ENCODE data around the gene SENP5. TPM values are rescaled to one million over a fixed set of nuclear protein-coding genes. Genes with fewer than 3 reads are reported as not detected.
"Not testable (repeated sequence)": the region's sequence is repeated elsewhere in the genome, so short reads cannot be mapped to it uniquely, and the experiment has no call there.

The SENP5 gene
- total RNA-seq, 1 experiment from 2014 or later: 30.4 TPM

DNA sequence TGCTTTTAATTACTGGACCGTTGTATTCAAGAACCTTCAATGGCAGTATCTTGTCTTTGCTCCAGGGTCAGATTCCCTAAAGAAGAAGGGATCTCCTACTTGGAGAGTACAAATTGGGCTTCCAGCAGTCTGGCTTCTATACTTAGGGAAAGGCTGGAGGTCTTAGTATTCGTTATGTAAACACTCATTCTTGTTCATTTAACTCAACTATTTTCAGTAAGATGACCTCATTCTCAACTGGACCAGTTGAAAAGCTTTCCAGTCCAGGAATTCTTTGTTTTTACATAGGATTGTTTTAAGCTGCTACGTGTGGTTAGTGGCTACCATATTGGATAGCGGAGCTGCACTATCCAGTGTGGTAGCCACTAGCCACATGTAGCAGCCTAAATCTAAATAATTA lies 4.6 kb downstream of the SENP5 start:
- H4K8ac ChIP-seq (replicated peaks; ENCODE audit: insufficient read length, low read depth, low read length): no peak overlapping the region
- H2AK5ac ChIP-seq (ENCODE audit: insufficient read length, low read length): no peak overlapping the region
- DNase-seq: no peak
- no peak overlapping the region for H3K9ac ChIP-seq (ENCODE audit: extremely low read depth, insufficient read length, low read length)
- peaks cover 0 to 2% (median 2%) of the 10 kb centered on the region in 3 experiments; a peak in 3 of 7 replicates for H3K36me3 Mint-ChIP-seq (ENCODE audit: insufficient read depth in 1 of 3, low read depth in 3 of 3)
- no peak overlapping the region for H2BK20ac ChIP-seq (ENCODE audit: low read depth, low read length, poor library complexity, severe bottlenecking)
- H3K27ac ChIP-seq (ENCODE audit: insufficient read length, low read depth, low read length): no peak overlapping the region
- no peaks in the 10 kb centered on the region for H3K4me1 ChIP-seq (ENCODE audit: insufficient read depth, low read length)
- no peaks in the 10 kb centered on the region for H3K27me3 ChIP-seq (ENCODE audit: insufficient read depth, low read length)
- peaks cover 29% of the 10 kb centered on the region; the same call in 1 of the 2 replicates for H3K79me2 ChIP-seq (ENCODE audit: insufficient read depth, low read length)
- H3K27me3 Mint-ChIP-seq (ENCODE audit: low read depth): no peaks in the 10 kb centered on the region
- no peak overlapping the region for H3K18ac ChIP-seq (ENCODE audit: insufficient read length, low read depth, low read length)
- H3K4ac ChIP-seq (ENCODE audit: low read depth, low read length): no peak overlapping the region
- no CpG with 5 or more reads among the region's 4 CpGs for WGBS (ENCODE audit: extremely low coverage, insufficient read length, low lambda C conversion rate)
- H3K9me3 Mint-ChIP-seq: no peaks in the 10 kb centered on the region
- H3K23ac ChIP-seq (ENCODE audit: insufficient read length, low read depth, low read length): no peak overlapping the region
- H3K23me2 ChIP-seq (ENCODE audit: insufficient read length, low read depth, low read length, poor library complexity, severe bottlenecking): peaks cover 2% of the 10 kb centered on the region
- no peak overlapping the region for H3K56ac ChIP-seq (ENCODE audit: insufficient read length, low read depth, low read length)
- H3K4me3 Mint-ChIP-seq: no peak overlapping the region
- peaks cover 3 to 12% of the 10 kb centered on the region in 2 experiments; a peak in 3 of 4 replicates for H3K4me1 Mint-ChIP-seq
- H3K27ac Mint-ChIP-seq: no peak overlapping the region
- H3K4me2 ChIP-seq (ENCODE audit: insufficient read depth, insufficient read length, low read length): no peak overlapping the region
- no peak overlapping the region for H2BK12ac ChIP-seq (ENCODE audit: insufficient read length, low read depth, low read length)
- no peak overlapping the region for H2BK120ac ChIP-seq (ENCODE audit: low read depth, low read length, poor library complexity, severe bottlenecking)
- H3K9me3 ChIP-seq (ENCODE audit: control insufficient read depth, low read depth, low read length): no peaks in the 10 kb centered on the region
- H3K14ac ChIP-seq (ENCODE audit: insufficient read depth, low read length): no peak overlapping the region
- no peak overlapping the region for H2BK15ac ChIP-seq (ENCODE audit: low read depth, low read length)
- H4K5ac ChIP-seq (ENCODE audit: insufficient read length, low read depth, low read length): no peak overlapping the region
- no peak overlapping the region for H3T11ph ChIP-seq (ENCODE audit: low read length)
- H3K79me1 ChIP-seq (ENCODE audit: insufficient read depth, low read depth, low read length, poor library complexity, severe bottlenecking): peaks cover 3% of the 10 kb centered on the region
- TF ChIP-seq, protein P1, sequence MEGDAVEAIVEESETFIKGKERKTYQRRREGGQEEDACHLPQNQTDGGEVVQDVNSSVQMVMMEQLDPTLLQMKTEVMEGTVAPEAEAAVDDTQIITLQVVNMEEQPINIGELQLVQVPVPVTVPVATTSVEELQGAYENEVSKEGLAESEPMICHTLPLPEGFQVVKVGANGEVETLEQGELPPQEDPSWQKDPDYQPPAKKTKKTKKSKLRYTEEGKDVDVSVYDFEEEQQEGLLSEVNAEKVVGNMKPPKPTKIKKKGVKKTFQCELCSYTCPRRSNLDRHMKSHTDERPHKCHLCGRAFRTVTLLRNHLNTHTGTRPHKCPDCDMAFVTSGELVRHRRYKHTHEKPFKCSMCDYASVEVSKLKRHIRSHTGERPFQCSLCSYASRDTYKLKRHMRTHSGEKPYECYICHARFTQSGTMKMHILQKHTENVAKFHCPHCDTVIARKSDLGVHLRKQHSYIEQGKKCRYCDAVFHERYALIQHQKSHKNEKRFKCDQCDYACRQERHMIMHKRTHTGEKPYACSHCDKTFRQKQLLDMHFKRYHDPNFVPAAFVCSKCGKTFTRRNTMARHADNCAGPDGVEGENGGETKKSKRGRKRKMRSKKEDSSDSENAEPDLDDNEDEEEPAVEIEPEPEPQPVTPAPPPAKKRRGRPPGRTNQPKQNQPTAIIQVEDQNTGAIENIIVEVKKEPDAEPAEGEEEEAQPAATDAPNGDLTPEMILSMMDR (conservative IDR thresholded peaks at IDR 0.05): no peak
- H2BK5ac ChIP-seq (ENCODE audit: insufficient read length, low read length): no peak overlapping the region
- H4K91ac ChIP-seq (ENCODE audit: insufficient read length, low read depth, low read length): no peak overlapping the region
- no peak overlapping the region for H2AFZ ChIP-seq (ENCODE audit: low read length)
- no peaks in the 10 kb centered on the region for H4K20me1 ChIP-seq (ENCODE audit: control insufficient read depth, insufficient read depth, insufficient read length)

DNA sequence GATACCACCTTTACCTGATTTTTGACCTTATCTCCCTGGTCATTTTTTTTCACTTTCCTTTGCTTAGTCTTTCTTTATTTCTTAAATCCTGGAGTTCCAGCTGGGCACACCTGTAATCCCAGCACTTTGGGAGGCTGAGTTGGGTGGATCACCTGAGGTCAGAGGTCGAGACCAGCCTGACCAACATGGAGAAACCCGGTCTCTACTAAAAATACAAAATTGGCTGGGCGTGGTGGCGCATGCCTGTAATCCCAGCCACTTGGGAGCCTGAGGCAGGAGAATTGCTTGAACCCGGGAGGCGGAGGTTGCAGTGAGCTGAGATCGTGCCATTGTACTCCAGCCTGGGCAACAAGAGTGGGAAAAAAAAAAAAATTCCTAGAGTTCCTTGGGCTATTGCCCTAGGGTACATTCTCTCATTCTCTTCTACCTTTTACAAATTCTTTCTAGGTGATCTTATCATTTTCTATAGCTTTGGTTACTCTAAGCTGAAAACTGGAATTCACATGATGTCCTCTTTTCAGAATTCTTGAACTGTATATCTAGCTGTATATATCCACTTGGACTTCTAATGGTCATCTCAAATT lies 6.9 kb downstream of the SENP5 start:
- H3K18ac ChIP-seq (ENCODE audit: insufficient read length, low read depth, low read length); H3K14ac ChIP-seq (ENCODE audit: insufficient read depth, low read length); H3K36me3 Mint-ChIP-seq (ENCODE audit: insufficient read depth in 1 of 3, low read depth in 3 of 3); H3K4me1 Mint-ChIP-seq; H3K4me2 ChIP-seq (ENCODE audit: insufficient read depth, insufficient read length, low read length); H4K20me1 ChIP-seq (ENCODE audit: control insufficient read depth, insufficient read depth, insufficient read length); H4K5ac ChIP-seq (ENCODE audit: insufficient read length, low read depth, low read length); H2BK20ac ChIP-seq (ENCODE audit: low read depth, low read length, poor library complexity, severe bottlenecking); H2BK15ac ChIP-seq (ENCODE audit: low read depth, low read length); H3K4me1 ChIP-seq (ENCODE audit: insufficient read depth, low read length); H2BK5ac ChIP-seq (ENCODE audit: insufficient read length, low read length); H4K91ac ChIP-seq (ENCODE audit: insufficient read length, low read depth, low read length); H2AK5ac ChIP-seq (ENCODE audit: insufficient read length, low read length); H2BK12ac ChIP-seq (ENCODE audit: insufficient read length, low read depth, low read length); H2AFZ ChIP-seq (ENCODE audit: low read length); H3K79me1 ChIP-seq (ENCODE audit: insufficient read depth, low read depth, low read length, poor library complexity, severe bottlenecking); H3K23ac ChIP-seq (ENCODE audit: insufficient read length, low read depth, low read length); H3T11ph ChIP-seq (ENCODE audit: low read length); H3K9ac ChIP-seq (ENCODE audit: extremely low read depth, insufficient read length, low read length); H3K4me3 Mint-ChIP-seq; H3K4ac ChIP-seq (ENCODE audit: low read depth, low read length); H3K56ac ChIP-seq (ENCODE audit: insufficient read length, low read depth, low read length); H2BK120ac ChIP-seq (ENCODE audit: low read depth, low read length, poor library complexity, severe bottlenecking); H4K8ac ChIP-seq (replicated peaks; ENCODE audit: insufficient read length, low read depth, low read length); H3K9me3 Mint-ChIP-seq; H3K27me3 Mint-ChIP-seq (ENCODE audit: low read depth); DNase-seq; H3K27ac ChIP-seq (ENCODE audit: insufficient read length, low read depth, low read length); H3K9me3 ChIP-seq (ENCODE audit: control insufficient read depth, low read depth, low read length); H3K27me3 ChIP-seq (ENCODE audit: insufficient read depth, low read length); H3K23me2 ChIP-seq (ENCODE audit: insufficient read length, low read depth, low read length, poor library complexity, severe bottlenecking): not testable (repeated sequence)
- no CpG with 5 or more reads among the region's 7 CpGs for WGBS (ENCODE audit: extremely low coverage, insufficient read length, low lambda C conversion rate)
- H3K79me2 ChIP-seq (ENCODE audit: insufficient read depth, low read length): peaks cover 27% of the 10 kb centered on the region; the same call in 1 of the 2 replicates
- H3K27ac Mint-ChIP-seq: peak overlapping the region in 1 of 3 experiments; percentile 28; a peak in 2 of 7 replicates

Measured in H9 (cell line).